HEK293 (cell line): ENCODE measurements around the gene CIC.

ENCODE experiments used
- CTCF ChIA-PET: fragments of 350-600 bp; formaldehyde crosslinking; extraction: SDS; loops from one replicate; lab custom pipeline; 2021; ENCODE audit warnings: antibody characterized with exemption; lab: Yijun Ruan, JAX
- POLR2A ChIA-PET: fragments of 300-600 bp; formaldehyde crosslinking; extraction: SDS; loops from one replicate; lab custom pipeline; 2020; ENCODE audit warnings: antibody characterized with exemption, inconsistent platforms; lab: Yijun Ruan, JAX
- H3K27ac ChIP-seq: fragments of 200-500 bp; sonication (Bioruptor generic); 2 replicates; pipeline ENCODE4 v1.5.1; 2014; ENCODE audit warnings: low read depth, low read length, control low read depth, inconsistent platforms; ENCODE audit errors: extremely low read depth
- H3K36me3 ChIP-seq, 2 experiments: fragments of 200-500 bp in 1 of 2; sonication (Bioruptor generic) in 1 of 2; 1 replicate in 1 of 2; 2 replicates in 1 of 2; pipeline ENCODE4 v1.5.1; 2014 to 2017; ENCODE audit warnings: inconsistent platforms in 2 of 2, low read length in 2 of 2; ENCODE audit not compliant: control insufficient read depth in 2 of 2, insufficient read depth in 1 of 2
- H3K4me1 ChIP-seq: fragments of 200-500 bp; sonication (Bioruptor generic); 2 replicates; pipeline ENCODE4 v1.5.1; 2014; ENCODE audit warnings: mild to moderate bottlenecking, low read length, inconsistent platforms; ENCODE audit not compliant: control insufficient read depth, insufficient read depth
- H3K4me3 ChIP-seq: 2 replicates; pipeline ENCODE4 v1.5.1; 2011; ENCODE audit warnings: low read depth, mild to moderate bottlenecking, control low read depth, low read length, moderate library complexity
- H3K9me3 ChIP-seq: fragments of 200-500 bp; sonication (Bioruptor generic); 2 replicates; pipeline ENCODE4 v1.5.1; 2014; ENCODE audit warnings: low read depth, low read length, inconsistent platforms; ENCODE audit not compliant: control insufficient read depth, insufficient read depth
- GFI1B ChIP-seq: fragments of 450-650 bp; formaldehyde crosslinking; IDR thresholded peaks from 2 replicates; pipeline ENCODE4 v1.5.1; 2016; ENCODE audit warnings: missing biosample characterization, missing genetic modification characterization
- KLF9 ChIP-seq: fragments of 450-650 bp; formaldehyde crosslinking; IDR thresholded peaks from 2 replicates; pipeline ENCODE4 v1.5.1; 2016; ENCODE audit warnings: missing biosample characterization, missing genetic modification characterization, low read depth
- SCRT2 ChIP-seq: fragments of 450-650 bp; formaldehyde crosslinking; IDR thresholded peaks from 2 replicates; pipeline ENCODE4 v1.5.1; 2016; ENCODE audit warnings: missing biosample characterization, missing genetic modification characterization
- SP2 ChIP-seq: fragments of 450-650 bp; formaldehyde crosslinking; IDR thresholded peaks from 2 replicates; pipeline ENCODE4 v1.5.1; 2016; ENCODE audit warnings: missing biosample characterization, missing genetic modification characterization
- ZBTB10 ChIP-seq: fragments of 450-650 bp; formaldehyde crosslinking; IDR thresholded peaks from 2 replicates; pipeline ENCODE4 v1.5.1; 2016; ENCODE audit warnings: missing biosample characterization, missing genetic modification characterization
- ZBTB26 ChIP-seq: fragments of 450-650 bp; formaldehyde crosslinking; optimal IDR thresholded peaks from 2 replicates; pipeline ENCODE3; 2016; ENCODE audit warnings: missing biosample characterization, mild to moderate bottlenecking, missing genetic modification characterization
- ZNF114 ChIP-seq: fragments of 450-650 bp; formaldehyde crosslinking; IDR thresholded peaks from 2 replicates; pipeline ENCODE4 v1.5.0; 2017; ENCODE audit warnings: missing biosample characterization, missing genetic modification characterization
- ZNF138 ChIP-seq: fragments of 450-650 bp; formaldehyde crosslinking; IDR thresholded peaks from 2 replicates; pipeline ENCODE4 v1.5.1; 2016; ENCODE audit warnings: missing biosample characterization, missing genetic modification characterization, borderline replicate concordance
- ZNF24 ChIP-seq: fragments of 450-650 bp; formaldehyde crosslinking; IDR thresholded peaks from 2 replicates; pipeline ENCODE4 v1.5.1; 2016; ENCODE audit warnings: missing biosample characterization, missing genetic modification characterization
- ZNF274 ChIP-seq, 2 experiments: fragments of 200-500 bp in 1 of 2; fragments of 450-650 bp in 1 of 2; sonication (Bioruptor generic) in 1 of 2; formaldehyde crosslinking in 1 of 2; IDR thresholded peaks; 2 replicates each; pipeline versions ENCODE4 v1.5.1 to v1.6.1; 2014 to 2016; ENCODE audit warnings: borderline replicate concordance in 1 of 2, inconsistent platforms in 1 of 2, low read length in 1 of 2, missing biosample characterization in 1 of 2, missing genetic modification characterization in 1 of 2
- ZNF514 ChIP-seq: fragments of 450-650 bp; formaldehyde crosslinking; IDR thresholded peaks from 2 replicates; pipeline ENCODE4 v1.5.1; 2016; ENCODE audit warnings: missing biosample characterization, missing genetic modification characterization
- ZNF677 ChIP-seq: fragments of 450-650 bp; IDR thresholded peaks from 2 replicates; pipeline ENCODE4 v1.5.0; 2018; ENCODE audit warnings: missing biosample characterization, mild to moderate bottlenecking, missing genetic modification characterization, moderate library complexity
- ZNF792 ChIP-seq: fragments of 450-650 bp; formaldehyde crosslinking; IDR thresholded peaks from 2 replicates; pipeline ENCODE4 v1.5.1; 2016; ENCODE audit warnings: missing biosample characterization, missing genetic modification characterization
- TF ChIP-seq, protein P1 (sequence below): fragments of 450-650 bp; formaldehyde crosslinking; IDR thresholded peaks from 2 replicates; pipeline ENCODE4 v1.5.1; 2016; ENCODE audit warnings: missing biosample characterization, missing genetic modification characterization

The CIC gene

GRCh38 chr19:42291435-42291810, 22.4 kb downstream of the CIC start (continued):
- TF ChIP-seq ZBTB26 (tag by site-specific recombination) (no peak), ZNF138 (tag by site-specific recombination) (no peak), ZNF514 (no peak), ZBTB10 (tag by site-specific recombination) (no peak), ZNF792 (tag by site-specific recombination) (no peak), SP2 (tag by site-specific recombination) (peak; percentile 57), ZNF24 (tag by site-specific recombination) (no peak), ZNF274 (IDR thresholded peaks at IDR 0.05; ENCODE audit: low read length) (no peak), ZNF274 (tag by site-specific recombination; IDR thresholded peaks at IDR 0.05; ENCODE audit: borderline replicate concordance) (no peak), ZNF677 (tag by site-specific recombination) (no peak)
- TF ChIP-seq, protein P1, sequence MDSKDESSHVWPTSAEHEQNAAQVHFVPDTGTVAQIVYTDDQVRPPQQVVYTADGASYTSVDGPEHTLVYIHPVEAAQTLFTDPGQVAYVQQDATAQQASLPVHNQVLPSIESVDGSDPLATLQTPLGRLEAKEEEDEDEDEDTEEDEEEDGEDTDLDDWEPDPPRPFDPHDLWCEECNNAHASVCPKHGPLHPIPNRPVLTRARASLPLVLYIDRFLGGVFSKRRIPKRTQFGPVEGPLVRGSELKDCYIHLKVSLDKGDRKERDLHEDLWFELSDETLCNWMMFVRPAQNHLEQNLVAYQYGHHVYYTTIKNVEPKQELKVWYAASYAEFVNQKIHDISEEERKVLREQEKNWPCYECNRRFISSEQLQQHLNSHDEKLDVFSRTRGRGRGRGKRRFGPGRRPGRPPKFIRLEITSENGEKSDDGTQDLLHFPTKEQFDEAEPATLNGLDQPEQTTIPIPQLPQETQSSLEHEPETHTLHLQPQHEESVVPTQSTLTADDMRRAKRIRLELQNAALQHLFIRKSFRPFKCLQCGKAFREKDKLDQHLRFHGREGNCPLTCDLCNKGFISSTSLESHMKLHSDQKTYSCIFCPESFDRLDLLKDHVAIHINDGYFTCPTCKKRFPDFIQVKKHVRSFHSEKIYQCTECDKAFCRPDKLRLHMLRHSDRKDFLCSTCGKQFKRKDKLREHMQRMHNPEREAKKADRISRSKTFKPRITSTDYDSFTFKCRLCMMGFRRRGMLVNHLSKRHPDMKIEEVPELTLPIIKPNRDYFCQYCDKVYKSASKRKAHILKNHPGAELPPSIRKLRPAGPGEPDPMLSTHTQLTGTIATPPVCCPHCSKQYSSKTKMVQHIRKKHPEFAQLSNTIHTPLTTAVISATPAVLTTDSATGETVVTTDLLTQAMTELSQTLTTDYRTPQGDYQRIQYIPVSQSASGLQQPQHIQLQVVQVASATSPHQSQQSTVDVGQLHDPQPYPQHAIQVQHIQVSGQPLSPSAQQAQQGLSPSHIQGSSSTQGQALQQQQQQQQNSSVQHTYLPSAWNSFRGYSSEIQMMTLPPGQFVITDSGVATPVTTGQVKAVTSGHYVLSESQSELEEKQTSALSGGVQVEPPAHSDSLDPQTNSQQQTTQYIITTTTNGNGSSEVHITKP = 0 out of 2 replicates have a peak, but pooled peaks have one; percentile 6

DNA sequence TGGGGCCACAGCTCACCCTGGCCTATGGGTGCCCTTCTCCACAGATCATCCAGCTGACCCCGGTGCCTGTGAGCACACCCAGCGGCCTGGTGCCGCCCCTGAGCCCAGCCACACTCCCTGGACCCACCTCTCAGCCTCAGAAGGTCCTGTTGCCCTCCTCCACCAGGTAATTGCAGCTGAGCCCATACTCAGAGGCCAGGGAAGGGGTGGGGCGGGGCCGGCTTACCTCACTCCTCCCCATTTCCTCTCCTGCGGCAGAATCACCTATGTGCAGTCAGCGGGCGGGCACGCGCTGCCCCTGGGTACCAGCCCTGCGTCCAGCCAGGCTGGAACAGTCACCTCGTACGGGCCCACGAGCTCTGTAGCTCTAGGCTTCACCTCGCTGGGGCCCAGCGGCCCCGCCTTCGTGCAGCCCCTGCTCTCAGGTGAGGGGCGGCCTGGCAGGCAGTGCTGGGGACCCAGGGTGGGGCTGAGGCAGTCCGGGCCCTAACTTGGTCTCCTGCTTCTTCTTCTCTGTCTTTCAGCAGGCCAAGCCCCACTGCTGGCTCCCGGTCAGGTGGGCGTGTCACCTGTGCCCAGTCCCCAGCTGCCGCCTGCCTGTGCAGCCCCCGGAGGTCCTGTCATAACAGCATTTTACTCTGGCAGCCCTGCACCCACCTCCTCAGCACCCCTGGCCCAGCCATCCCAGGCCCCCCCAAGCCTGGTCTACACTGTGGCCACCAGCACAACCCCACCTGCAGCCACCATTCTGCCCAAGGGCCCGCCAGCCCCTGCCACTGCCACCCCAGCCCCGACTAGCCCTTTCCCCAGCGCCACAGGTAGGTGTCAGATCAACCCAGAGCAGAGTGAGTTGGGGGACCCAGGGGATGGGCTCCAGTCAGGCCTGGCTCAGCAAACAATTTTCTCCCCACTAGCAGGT, 23.2 kb downstream of the CIC start:
- Histone ChIP-seq H3K36me3 (peaks cover 22 to 93% of the 10 kb centered on the region in 2 experiments), H3K4me1 (no peaks in the 10 kb centered on the region), H3K27ac (no peak overlapping the region), H3K4me3 (no peak overlapping the region), H3K9me3 (no peaks in the 10 kb centered on the region)
- POLR2A ChIA-PET = no interaction called here
- CTCF ChIA-PET = interaction anchor here (0.6 to 1.8 kb wide), 4 partner anchors 9 to 46 kb away, joined by 3 to 7 read pairs (median 5); partner anchors contain the start of gene PRR19
- TF ChIP-seq SCRT2 (tag by site-specific recombination) (peak; percentile 48; the same call in 1 of the 2 replicates), ZNF114 (tag by site-specific recombination) (no peak), KLF9 (tag by site-specific recombination) (peak; percentile 67), GFI1B (tag by site-specific recombination) (no peak)
- TF ChIP-seq, all 188 proteins: peak for 2
